Trophoblast cell (in vitro differentiated cells and primary cell): ENCODE measurements around the gene SH2D4B.
"Not testable (repeated sequence)": the region's sequence is repeated elsewhere in the genome, so short reads cannot be mapped to it uniquely, and the experiment has no call there.

ENCODE experiments used
- DNase-seq, 2 donors: peaks; one replicate each; pipeline ENCODE4 v3.0.0-alpha.2; 2016
- H2AFZ ChIP-seq: 2 replicates; pipeline ENCODE4 v1.6.1; 2013; ENCODE audit warnings: low read length, moderate library complexity, mild to moderate bottlenecking; ENCODE audit not compliant: insufficient read depth, poor library complexity
- H2AK5ac ChIP-seq: 2 replicates; pipeline ENCODE4 v1.6.1; 2013; ENCODE audit warnings: mild to moderate bottlenecking, low read length
- H2BK120ac ChIP-seq: 2 replicates; pipeline ENCODE4 v1.6.1; 2013; ENCODE audit warnings: low read length, mild to moderate bottlenecking, moderate library complexity; ENCODE audit not compliant: insufficient read depth, poor library complexity
- H2BK12ac ChIP-seq: 2 replicates; pipeline ENCODE4 v1.6.1; 2013; ENCODE audit warnings: mild to moderate bottlenecking, low read length, moderate library complexity
- H2BK5ac ChIP-seq: 2 replicates; pipeline ENCODE4 v1.6.1; 2013; ENCODE audit warnings: low read length, low read depth, moderate library complexity, mild to moderate bottlenecking; ENCODE audit not compliant: poor library complexity
- H3K14ac ChIP-seq: 2 replicates; pipeline ENCODE4 v1.6.1; 2013; ENCODE audit warnings: mild to moderate bottlenecking, low read length
- H3K18ac ChIP-seq: 2 replicates; pipeline ENCODE4 v1.6.1; 2013; ENCODE audit warnings: mild to moderate bottlenecking, low read length
- H3K23ac ChIP-seq: 2 replicates; pipeline ENCODE4 v1.6.1; 2013; ENCODE audit warnings: low read length
- H3K27ac ChIP-seq: 2 replicates; pipeline ENCODE4 v1.5.1; 2013; ENCODE audit warnings: low read depth, mild to moderate bottlenecking, inconsistent platforms, low read length, moderate library complexity
- H3K27me3 ChIP-seq: 2 replicates; pipeline ENCODE4 v1.6.1; 2013; ENCODE audit warnings: inconsistent platforms, mild to moderate bottlenecking, low read length, moderate library complexity; ENCODE audit not compliant: insufficient read depth
- H3K36me3 ChIP-seq, 2 experiments: 1 replicate in 1 of 2; 2 replicates in 1 of 2; pipeline ENCODE4 v1.6.1; 2013; ENCODE audit warnings: low read length in 2 of 2, mild to moderate bottlenecking in 2 of 2, moderate library complexity in 1 of 2; ENCODE audit not compliant: insufficient read depth in 2 of 2, control insufficient read depth in 1 of 2
- H3K4ac ChIP-seq: 2 replicates; pipeline ENCODE4 v1.6.1; 2013; ENCODE audit warnings: low read depth, mild to moderate bottlenecking, low read length, moderate library complexity
- H3K4me1 ChIP-seq, 2 experiments: 1 replicate in 1 of 2; 2 replicates in 1 of 2; pipeline ENCODE4 v1.6.1; 2013; ENCODE audit warnings: low read length in 2 of 2, mild to moderate bottlenecking in 2 of 2, moderate library complexity in 1 of 2; ENCODE audit not compliant: insufficient read depth in 2 of 2, control insufficient read depth in 1 of 2
- H3K4me2 ChIP-seq: 2 replicates; pipeline ENCODE4 v1.6.1; 2013; ENCODE audit warnings: inconsistent platforms, mild to moderate bottlenecking, low read length, moderate library complexity
- H3K4me3 ChIP-seq: 2 replicates; pipeline ENCODE4 v1.5.1; 2013; ENCODE audit warnings: mild to moderate bottlenecking, low read depth, low read length, inconsistent platforms
- H3K79me1 ChIP-seq: one replicate; pipeline ENCODE4 v1.6.1; 2013; ENCODE audit warnings: low read length
- H3K79me2 ChIP-seq: 2 replicates; pipeline ENCODE4 v1.6.1; 2013; ENCODE audit warnings: low read length, mild to moderate bottlenecking; ENCODE audit not compliant: control insufficient read depth, insufficient read depth, poor library complexity
- H3K9ac ChIP-seq: 2 replicates; pipeline ENCODE4 v1.6.1; 2013; ENCODE audit warnings: mild to moderate bottlenecking, low read length
- H3K9me3 ChIP-seq: 2 replicates; pipeline ENCODE4 v1.6.1; 2013; ENCODE audit warnings: low read depth, mild to moderate bottlenecking, control low read depth, inconsistent platforms, low read length; ENCODE audit not compliant: insufficient read depth
- H4K12ac ChIP-seq: 2 replicates; pipeline ENCODE4 v1.6.1; 2013; ENCODE audit warnings: low read depth, mild to moderate bottlenecking, low read length, moderate library complexity
- H4K8ac ChIP-seq: 2 replicates; pipeline ENCODE4 v1.6.1; 2013; ENCODE audit warnings: low read depth, mild to moderate bottlenecking, low read length, moderate library complexity
- H4K91ac ChIP-seq: one replicate; pipeline ENCODE4 v1.6.1; 2013; ENCODE audit warnings: low read depth, mild to moderate bottlenecking, low read length, moderate library complexity
- WGBS: extraction: QIAGEN DNeasy Blood & Tissue Kit; methylation state at CpG from one replicate; pipeline ENCODE4 v1.1.7; 2013; ENCODE audit warnings: missing lambda C conversion rate; ENCODE audit not compliant: insufficient read length, insufficient coverage; ENCODE audit errors: extremely low coverage; 5-methylcytosine and 5-hydroxymethylcytosine counted together

The SH2D4B gene

DNA sequence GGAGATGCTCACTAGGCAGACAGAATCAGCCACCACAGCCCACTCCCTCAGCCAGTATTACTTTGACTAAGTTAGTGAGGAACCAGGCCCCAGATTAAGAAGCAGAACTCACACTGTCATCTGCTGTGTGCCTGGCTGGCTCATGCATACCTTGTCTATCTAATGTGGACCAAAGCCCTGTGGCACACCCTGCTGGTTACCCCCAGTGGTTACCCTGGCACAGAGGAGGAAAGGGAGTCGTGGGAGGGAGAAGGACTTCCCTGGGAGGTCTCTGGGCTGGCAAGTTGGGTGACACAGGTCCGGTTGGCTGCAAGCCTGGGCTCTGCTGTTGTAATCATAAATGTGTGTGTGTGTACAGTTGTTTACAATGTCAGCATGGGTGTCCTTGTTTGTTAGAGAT lies 7.5 kb upstream of the SH2D4B start:
- no peaks in the 10 kb centered on the region for H3K79me2 ChIP-seq
- WGBS: no CpG with 5 or more reads among the region's 2 CpGs

GRCh38 chr10:80530816-80531215 lies 6.9 kb upstream of the SH2D4B start:
- no peaks in the 10 kb centered on the region for H3K36me3 ChIP-seq
- H3K4me1 ChIP-seq: peaks cover 0 to 6% of the 10 kb centered on the region in 2 experiments
- no peak overlapping the region for H3K18ac ChIP-seq
- no peak overlapping the region for H3K14ac ChIP-seq
- H3K9ac ChIP-seq: no peak overlapping the region
- no peak overlapping the region for H2AFZ ChIP-seq
- no peaks in the 10 kb centered on the region for H3K27me3 ChIP-seq
- H3K79me1 ChIP-seq: no peaks in the 10 kb centered on the region
- no peak overlapping the region for H4K12ac ChIP-seq
- H4K91ac ChIP-seq: no peak overlapping the region
- no peak overlapping the region for H3K4ac ChIP-seq
- H2AK5ac ChIP-seq: no peak overlapping the region
- H3K79me2 ChIP-seq: no peaks in the 10 kb centered on the region
- H2BK12ac ChIP-seq: no peak overlapping the region
- DNase-seq: no peak
- no peak overlapping the region for H4K8ac ChIP-seq
- WGBS: no CpG with 5 or more reads among the region's 2 CpGs
- no peak overlapping the region for H2BK120ac ChIP-seq
- H3K27ac ChIP-seq: no peak overlapping the region
- peaks cover 8% of the 10 kb centered on the region for H3K9me3 ChIP-seq
- no peak overlapping the region for H2BK5ac ChIP-seq
- H3K4me3 ChIP-seq: no peak overlapping the region
- no peak overlapping the region for H3K4me2 ChIP-seq
- H3K23ac ChIP-seq: no peak overlapping the region

More for the DNA sequence above, 7.5 kb upstream of the SH2D4B start:
- Histone ChIP-seq H3K27me3 (no peaks in the 10 kb centered on the region), H3K4me1 (peaks cover 0 to 9% of the 10 kb centered on the region in 2 experiments), H3K14ac (no peak overlapping the region), H3K27ac (no peak overlapping the region), H3K4me3 (no peak overlapping the region), H3K4me2 (no peak overlapping the region), H3K9me3 (peaks cover 4% of the 10 kb centered on the region), H2BK120ac (no peak overlapping the region), H3K4ac (no peak overlapping the region), H4K8ac (no peak overlapping the region), H4K12ac (no peak overlapping the region), H2BK12ac (no peak overlapping the region), H3K9ac (no peak overlapping the region), H4K91ac (no peak overlapping the region), H2BK5ac (no peak overlapping the region), H3K36me3 (no peaks in the 10 kb centered on the region), H2AK5ac (no peak overlapping the region), H2AFZ (no peak overlapping the region), H3K79me1 (no peaks in the 10 kb centered on the region), H3K23ac (no peak overlapping the region), H3K18ac (no peak overlapping the region)
- DNase-seq: peak in 1 of 2 donors; percentile 40

- DNase-seq: no peak
- no peak overlapping the region for H2AFZ ChIP-seq
- no peak overlapping the region for H3K4me3 ChIP-seq
- H4K91ac ChIP-seq: no peak overlapping the region
- H2AK5ac ChIP-seq: no peak overlapping the region
- no peaks in the 10 kb centered on the region for H3K36me3 ChIP-seq
- H3K4me2 ChIP-seq: no peak overlapping the region
- H2BK12ac ChIP-seq: no peak overlapping the region
- H2BK5ac ChIP-seq: no peak overlapping the region
- no peak overlapping the region for H3K27ac ChIP-seq
- no peak overlapping the region for H4K12ac ChIP-seq
- no peaks in the 10 kb centered on the region for H3K27me3 ChIP-seq
- peaks cover 9% of the 10 kb centered on the region for H3K9me3 ChIP-seq
- no CpG with 5 or more reads among the region's 4 CpGs for WGBS
- H3K23ac ChIP-seq: no peak overlapping the region
- H3K79me2 ChIP-seq: no peaks in the 10 kb centered on the region
- H2BK120ac ChIP-seq: no peak overlapping the region
- H3K4ac ChIP-seq: no peak overlapping the region
- H3K79me1 ChIP-seq: peaks cover 2% of the 10 kb centered on the region
- H3K14ac ChIP-seq: no peak overlapping the region
- no peak overlapping the region for H4K8ac ChIP-seq
- peaks cover 6 to 7% of the 10 kb centered on the region in 2 experiments for H3K4me1 ChIP-seq
- no peak overlapping the region for H3K18ac ChIP-seq
- H3K9ac ChIP-seq: no peak overlapping the region
Measured at GRCh38 chr10:80532571-80532970, 5.1 kb upstream of the SH2D4B start.

GRCh38 chr10:80534059-80534458 lies 3.6 kb upstream of the SH2D4B start:
- not testable (repeated sequence) for DNase-seq, H2AFZ ChIP-seq, H3K4me3 ChIP-seq, H2AK5ac ChIP-seq, H3K27me3 ChIP-seq, H3K79me2 ChIP-seq, H3K4ac ChIP-seq, H3K27ac ChIP-seq, H3K14ac ChIP-seq, H2BK5ac ChIP-seq, H4K12ac ChIP-seq, H3K79me1 ChIP-seq, H3K18ac ChIP-seq, H4K91ac ChIP-seq, H3K36me3 ChIP-seq, H3K9ac ChIP-seq, H4K8ac ChIP-seq, H3K4me2 ChIP-seq, H3K23ac ChIP-seq, H2BK120ac ChIP-seq, H3K9me3 ChIP-seq, H2BK12ac ChIP-seq
- WGBS: no CpG with 5 or more reads among the region's 25 CpGs
- peaks cover 9 to 13% of the 10 kb centered on the region in 2 experiments for H3K4me1 ChIP-seq
